Sigmoid colon (tissue), 4 donors: ENCODE measurements around the gene ABCC3.

Source experiments
- EP300 ChIP-seq, 4 donors: sonication (generic); formaldehyde crosslinking; IDR thresholded peaks; one replicate each; pipeline ENCODE4 v1.6.1; 2017; ENCODE audit warnings: antibody characterized with exemption in 4 of 4
- POLR2AphosphoS5 ChIP-seq, 4 donors: sonication (generic); formaldehyde crosslinking; IDR thresholded peaks; one replicate each; pipeline ENCODE4 v1.6.1; 2017; ENCODE audit warnings: antibody characterized with exemption in 4 of 4

- TF ChIP-seq EP300 (IDR thresholded peaks at IDR 0.05) = no peak
- TF ChIP-seq POLR2AphosphoS5 (IDR thresholded peaks at IDR 0.05) = no peak
Observed at GRCh38 chr17:50682441-50682840, 47.8 kb downstream of the ABCC3 start.
